Glomerular endothelial cell (primary cell): ENCODE measurements around the gene PLLP. TPM values are rescaled to one million over a fixed set of nuclear protein-coding genes. Genes with fewer than 3 reads are reported as not detected.

Experiments
- DNase-seq: peaks from one replicate; pipeline ENCODE4 v3.0.0-alpha.2; 2011; ENCODE audit warnings: low read depth, low spot score; ENCODE audit errors: extremely low read depth
- total RNA-seq: library from RNA; depleted of rRNA; stranded (reverse); fragments of >200 nt; gene quantifications from 2 replicates; pipeline ENCODE4 v1.2.3, GENCODE V29; 2015

Gene PLLP
- total RNA-seq, 1 donor from 2014 or later = 15.9 TPM

DNA sequence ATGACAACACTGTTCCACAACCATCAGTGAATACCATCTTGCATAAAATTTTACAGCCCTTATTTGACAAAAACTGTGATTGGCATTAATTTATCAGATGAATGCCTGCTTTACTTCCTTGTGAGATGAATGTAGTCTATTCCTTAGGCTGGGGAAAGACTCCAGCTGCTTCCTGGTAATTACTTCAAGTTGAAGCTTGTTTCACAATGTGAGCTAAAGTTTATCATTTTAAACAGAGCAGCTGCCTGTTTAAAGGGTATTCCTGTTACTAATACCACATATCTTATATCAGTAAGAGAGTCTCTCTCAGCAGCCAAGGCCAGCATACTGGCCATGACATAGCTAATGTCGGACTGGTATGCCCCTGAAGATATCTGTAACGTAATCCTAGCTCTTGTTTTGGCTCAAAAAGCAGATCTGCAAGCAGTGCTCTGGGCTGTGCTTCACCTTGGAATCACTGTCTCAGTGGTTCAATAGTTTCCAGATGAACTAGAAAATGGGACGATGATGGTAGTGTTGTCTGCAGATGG is 52.6 kb downstream of the PLLP start:
- DNase-seq = no peak

DNA sequence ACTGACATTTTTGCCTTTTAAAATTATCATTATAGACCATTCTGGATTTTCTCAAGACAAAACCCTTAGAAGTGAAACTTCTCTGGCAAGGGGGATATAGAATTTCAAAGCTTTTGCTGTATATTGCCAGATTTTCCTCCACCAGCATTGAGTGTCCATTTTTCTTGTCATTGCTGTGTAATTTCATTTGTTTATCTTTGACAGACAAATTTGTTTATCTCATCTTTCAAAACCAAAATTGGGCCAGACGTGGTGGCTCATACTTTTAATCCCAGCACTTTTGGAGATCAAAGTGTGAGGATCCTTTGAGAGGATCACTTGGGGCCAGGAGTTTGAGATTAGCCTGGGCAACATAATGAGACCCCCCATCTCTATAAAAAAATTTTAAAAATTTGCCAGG is 55.4 kb downstream of the PLLP start:
- no peak for DNase-seq

DNA sequence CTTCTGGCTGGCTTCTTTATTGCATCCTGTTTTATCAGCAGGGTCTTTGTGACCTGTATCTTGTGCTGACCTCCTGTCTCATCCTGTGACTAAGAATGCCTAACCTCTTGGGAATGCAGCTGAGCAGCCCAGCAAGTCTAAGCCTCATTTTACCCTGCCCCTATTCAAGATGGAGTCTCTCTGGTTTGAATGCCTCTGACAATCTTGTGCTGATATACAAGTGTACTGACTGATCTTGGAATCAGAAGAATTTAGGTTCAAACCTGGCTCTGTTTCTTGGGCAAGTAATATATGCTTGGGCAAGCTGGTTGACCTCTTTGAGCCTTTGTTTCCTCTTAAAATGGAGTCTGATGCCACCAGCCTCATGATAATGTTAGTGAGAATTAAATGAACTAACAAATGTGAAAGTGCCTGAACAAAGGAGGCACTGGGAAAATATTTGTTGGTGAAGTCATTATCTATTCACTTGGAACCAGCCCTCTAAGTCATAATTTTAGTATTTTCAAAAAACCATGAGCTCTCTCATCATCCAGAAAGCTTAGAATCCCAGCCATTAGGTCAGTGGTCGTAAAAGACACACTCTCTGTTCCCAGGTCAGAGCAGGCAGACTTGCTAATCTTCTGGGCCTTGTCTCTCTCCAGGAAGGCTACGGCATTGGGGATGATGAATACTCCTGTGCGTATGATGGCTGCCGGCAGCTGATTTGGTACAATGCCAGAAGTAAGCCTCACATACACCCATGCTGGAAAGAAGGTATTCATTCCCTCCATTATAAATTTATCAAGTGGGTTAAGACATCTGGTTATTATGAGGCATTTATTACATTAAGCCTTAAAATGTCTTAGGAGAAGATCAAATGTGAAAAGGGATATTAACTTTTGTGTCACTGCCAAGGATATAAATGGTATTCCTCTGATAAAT is 57.5 kb downstream of the PLLP start:
- no peak for DNase-seq

DNA sequence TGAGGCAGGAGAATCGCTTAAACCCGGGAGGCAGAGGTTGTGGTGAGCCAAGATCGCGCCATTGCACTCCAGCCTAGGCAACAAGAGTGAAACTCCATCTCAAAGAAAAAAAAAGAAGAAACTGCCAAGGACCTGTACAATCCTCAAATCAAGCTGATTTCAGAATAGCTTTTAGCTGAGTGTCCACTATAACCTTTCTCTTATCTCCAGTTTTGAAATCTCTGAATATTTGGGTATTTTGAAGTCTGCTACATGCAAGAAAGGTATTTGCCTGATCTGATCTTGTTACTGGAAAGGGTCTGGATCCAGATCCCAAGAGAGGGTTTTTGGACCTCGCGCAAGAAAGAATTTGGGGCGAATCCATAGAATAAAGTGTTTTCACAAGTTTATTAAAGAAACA is 58.5 kb downstream of the PLLP start:
- no peak for DNase-seq

DNA sequence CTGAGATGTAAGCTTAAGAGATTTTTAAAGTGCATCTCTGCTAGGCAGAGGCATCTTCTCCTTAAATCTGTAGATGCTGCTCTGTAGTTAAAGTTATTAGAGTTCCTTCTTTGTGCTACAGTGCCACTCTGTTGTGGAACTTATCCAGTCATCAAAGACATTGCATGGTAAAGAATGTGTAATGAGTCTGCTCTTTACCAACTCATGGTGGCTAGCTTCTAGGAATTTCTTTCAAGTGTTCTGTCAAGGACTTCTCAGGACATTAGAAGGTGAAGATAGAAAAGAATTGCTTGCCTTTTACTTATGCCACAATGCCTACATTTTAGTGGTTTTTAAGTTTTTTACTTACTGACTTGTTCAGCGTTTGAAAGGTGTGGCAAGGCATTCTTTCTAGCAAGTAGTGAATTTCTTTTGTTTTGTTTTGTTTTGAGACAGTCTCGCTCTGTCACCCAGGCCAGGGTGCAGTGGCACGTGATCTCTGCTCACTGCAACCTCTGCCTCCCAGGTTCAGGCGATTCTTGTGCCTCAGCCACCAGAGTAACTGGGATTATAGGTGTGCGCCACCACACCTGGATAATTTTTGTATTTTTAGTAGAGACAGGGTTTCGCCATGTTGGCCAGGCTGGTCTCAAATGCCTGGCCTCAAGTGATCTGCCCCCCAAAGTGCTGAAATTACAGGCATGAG is 59.7 kb downstream of the PLLP start:
- DNase-seq = no peak

DNA sequence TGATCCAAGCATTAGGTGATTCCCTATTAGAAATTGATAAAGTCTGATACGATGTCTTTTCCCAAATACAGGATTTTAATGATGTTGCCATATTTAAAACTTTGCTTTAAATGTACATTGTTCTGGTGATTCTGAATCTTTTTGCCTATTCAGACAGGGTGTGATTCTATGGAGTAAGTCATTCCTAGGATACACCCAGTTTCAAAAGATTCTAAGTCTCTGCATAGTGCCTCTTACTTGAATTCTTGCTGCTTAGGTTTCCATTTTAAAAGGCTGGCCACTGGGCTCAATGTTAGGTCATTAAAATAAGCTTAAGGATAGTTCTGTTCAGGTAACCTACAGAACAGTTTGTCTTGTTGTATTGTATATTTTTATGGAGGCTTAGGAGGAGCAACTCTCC is 61.4 kb downstream of the PLLP start:
- no peak for DNase-seq

DNA sequence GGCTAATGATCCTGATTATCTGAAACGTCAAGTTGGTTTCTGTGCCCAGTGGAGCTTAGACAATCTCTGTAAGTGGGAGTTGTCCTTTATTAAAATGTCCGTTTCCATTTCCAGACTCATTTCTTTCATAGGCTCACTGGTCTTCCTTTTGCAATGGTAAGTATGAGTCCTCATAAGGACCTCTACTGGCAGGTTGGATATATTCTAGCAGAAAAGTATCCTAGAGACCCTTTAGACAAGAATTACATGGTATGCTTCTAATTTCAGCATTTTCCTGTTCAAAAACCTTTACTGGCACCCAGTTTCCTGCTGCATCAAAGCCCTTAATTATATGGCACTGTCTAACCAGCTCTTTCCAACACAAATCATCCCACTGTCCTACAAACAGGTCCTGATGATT is 67.5 kb downstream of the PLLP start:
- DNase-seq = no peak

DNA sequence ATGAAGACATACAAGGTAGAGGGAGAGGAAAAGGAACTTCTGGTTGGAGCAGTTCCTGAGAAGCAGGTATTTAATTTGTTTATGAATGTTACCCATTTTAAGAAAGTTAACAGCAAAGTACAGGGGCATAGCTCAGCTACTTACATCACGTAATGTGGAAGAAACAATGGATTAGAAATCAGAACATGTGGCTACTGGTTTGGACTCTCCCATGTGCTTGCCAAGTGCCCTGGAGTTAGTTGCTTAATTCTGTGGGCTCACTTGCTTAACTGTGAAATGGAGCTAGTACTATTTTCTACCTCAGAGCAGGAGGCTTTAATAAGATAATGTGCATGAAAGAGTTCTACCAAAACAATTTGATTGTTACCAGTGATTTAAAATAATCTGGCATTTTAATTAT is 71.0 kb downstream of the PLLP start:
- DNase-seq = no peak

DNA sequence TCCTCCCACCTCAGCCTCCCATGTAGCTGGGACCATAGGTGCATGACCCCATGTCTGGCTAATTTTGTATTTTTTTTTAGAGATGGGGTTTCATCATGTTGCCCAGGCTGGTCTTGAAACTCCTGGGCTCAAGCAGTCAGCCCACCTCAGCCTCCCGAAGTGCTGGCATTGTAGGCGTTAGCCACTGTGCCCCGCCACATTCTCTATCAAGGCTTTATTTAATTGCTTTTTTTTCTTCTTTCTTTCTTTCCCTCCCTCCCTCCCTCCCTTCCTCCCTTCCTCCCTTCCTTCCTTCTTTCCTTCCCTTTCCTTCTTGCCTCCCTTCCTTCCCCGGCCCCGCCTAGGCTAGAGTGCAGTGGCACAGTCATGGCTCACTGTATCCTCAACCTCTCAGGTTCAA is 74.7 kb downstream of the PLLP start:
- no peak for DNase-seq

DNA sequence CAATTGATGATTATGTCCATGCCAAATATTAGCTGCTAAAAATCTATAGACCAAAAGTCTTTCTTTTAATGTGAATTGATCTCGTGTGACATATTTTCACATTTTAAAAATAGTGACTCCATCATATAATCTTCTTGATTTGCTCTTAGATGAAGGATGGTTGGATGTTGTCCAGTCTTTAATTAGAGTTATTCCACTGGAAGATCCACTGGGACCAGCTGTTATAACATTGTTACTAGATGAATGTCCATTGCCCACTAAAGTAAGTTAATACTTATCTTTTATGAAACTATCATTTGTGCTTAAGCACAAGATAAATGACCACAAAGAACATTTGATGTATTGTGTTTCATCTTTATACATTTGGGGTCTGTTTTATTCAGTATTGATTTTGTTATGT is 75.5 kb downstream of the PLLP start:
- DNase-seq = no peak

Other genes with a start within 250 kb of the PLLP start
- 78.4 and 81.0 TPM in 2 replicates for gene CPNE2, start 192.1 kb downstream of the PLLP start, total RNA-seq
- 52.3 and 59.0 TPM in 2 replicates for gene PSME3IP1, start 98.6 kb downstream of the PLLP start, total RNA-seq
- 36.8 and 47.1 TPM in 2 replicates for gene RSPRY1, start 98.3 kb downstream of the PLLP start, total RNA-seq
- gene ARL2BP, start 39.4 kb downstream of the PLLP start, total RNA-seq = 103 and 116 TPM in 2 replicates
- gene CCL22, start 74.1 kb upstream of the PLLP start, total RNA-seq = 0.15 TPM in 1 of 2 replicates, not detected in the other
- 13.3 and 58.0 TPM in 2 replicates for gene CX3CL1, start 87.8 kb upstream of the PLLP start, total RNA-seq
- not detected in 2 replicates for gene CCL17, start 120.1 kb upstream of the PLLP start, total RNA-seq
- gene CIAPIN1, start 162.7 kb upstream of the PLLP start, total RNA-seq = 51.0 and 53.5 TPM in 2 replicates
- gene COQ9, start 162.8 kb upstream of the PLLP start, total RNA-seq = 27.8 and 41.7 TPM in 2 replicates
- gene POLR2C, start 178.0 kb upstream of the PLLP start, total RNA-seq = 87.5 and 99.6 TPM in 2 replicates
- gene DOK4, start 201.8 kb upstream of the PLLP start, total RNA-seq = 12.7 and 19.3 TPM in 2 replicates